Natural killer cell (primary cell): ENCODE data around the gene CHCHD1. TPM values are rescaled to one million over a fixed set of nuclear protein-coding genes. Genes with fewer than 3 reads are reported as not detected.

Experiments used
- ATAC-seq, 3 donors: fragments of 150-1000 bp in 2 of 3; fragments of 200-7000 bp in 1 of 3; cut with Tn5 transposase; 1 replicate in 1 of 3; 2 replicates in 2 of 3; pipeline ENCODE4 v1.10.0; 2021; ENCODE audit warnings: mild to moderate bottlenecking in 2 of 3, moderate library complexity in 2 of 3
- DNase-seq, 2 donors: peaks; one replicate each; pipeline versions ENCODE4 v3.0.0 to v3.0.0-alpha.2; 2013 to 2021; ENCODE audit warnings: mixed read lengths in 1 of 2
- H3K27ac ChIP-seq: one replicate; pipeline ENCODE4 v1.5.1; 2013; ENCODE audit warnings: mild to moderate bottlenecking, low read length
- H3K27me3 ChIP-seq: one replicate; pipeline ENCODE4 v1.6.1; 2013; ENCODE audit warnings: low read length; ENCODE audit not compliant: control insufficient read depth, insufficient read depth
- H3K36me3 ChIP-seq: one replicate; pipeline ENCODE4 v1.6.1; 2013; ENCODE audit warnings: low read length; ENCODE audit not compliant: control insufficient read depth, insufficient read depth
- H3K4me1 ChIP-seq: one replicate; pipeline ENCODE4 v1.6.1; 2013; ENCODE audit warnings: low read length; ENCODE audit not compliant: control insufficient read depth, insufficient read depth
- H3K4me3 ChIP-seq: one replicate; pipeline ENCODE4 v1.5.1; 2013; ENCODE audit warnings: low read length
- H3K9me3 ChIP-seq: one replicate; pipeline ENCODE4 v1.6.1; 2013; ENCODE audit warnings: low read length; ENCODE audit not compliant: control insufficient read depth, insufficient read depth
- H3K27ac Mint-ChIP-seq, 2 donors: one replicate each; pipeline ENCODE4 v1.8.0; 2022; ENCODE audit warnings: mild to moderate bottlenecking in 2 of 2, mixed read lengths in 2 of 2, moderate library complexity in 1 of 2
- H3K27me3 Mint-ChIP-seq, 2 donors: one replicate each; pipeline ENCODE4 v1.8.0; 2022; ENCODE audit warnings: low read depth in 2 of 2, mixed read lengths in 2 of 2
- H3K36me3 Mint-ChIP-seq: one replicate; pipeline ENCODE4 v1.8.0; 2022; ENCODE audit warnings: mixed read lengths
- H3K4me1 Mint-ChIP-seq, 2 donors: one replicate each; pipeline ENCODE4 v1.8.0; 2022; ENCODE audit warnings: mixed read lengths in 2 of 2
- H3K4me3 Mint-ChIP-seq: one replicate; pipeline ENCODE4 v1.8.0; 2022; ENCODE audit warnings: mild to moderate bottlenecking, moderate library complexity, mixed read lengths
- H3K9me3 Mint-ChIP-seq, 2 donors: one replicate each; pipeline ENCODE4 v1.8.0; 2022; ENCODE audit warnings: mixed read lengths in 2 of 2
- WGBS: methylation state at CpG from one replicate; pipeline ENCODE4 v1.1.7; 2013; ENCODE audit warnings: missing lambda C conversion rate; ENCODE audit not compliant: insufficient coverage; 5-methylcytosine and 5-hydroxymethylcytosine counted together
- intact Hi-C: fragments of 100-400 bp; cut with micrococcal nuclease; formaldehyde crosslinking; loops from one replicate; pipeline ENCODE4 v1.14.2; 2022
- total RNA-seq, 4 donors: library from RNA; stranded (reverse); fragments of 120-200 nt in 1 of 4; gene quantifications; one replicate each; pipeline versions ENCODE4 v1.2.3 to v1.2.4, GENCODE V29; 2013 to 2022
- TF ChIP-seq, protein P1 (sequence below): fragments of 200-600 bp; IDR thresholded peaks from one replicate; pipeline ENCODE4 v1.8.0; 2022; ENCODE audit warnings: antibody characterized with exemption

The CHCHD1 gene
- total RNA-seq, 3 donors from 2014 or later (not counting 1 experiment from before 2014, with no cell fraction given): 5.2 to 7.0 (median 5.9) TPM

DNA sequence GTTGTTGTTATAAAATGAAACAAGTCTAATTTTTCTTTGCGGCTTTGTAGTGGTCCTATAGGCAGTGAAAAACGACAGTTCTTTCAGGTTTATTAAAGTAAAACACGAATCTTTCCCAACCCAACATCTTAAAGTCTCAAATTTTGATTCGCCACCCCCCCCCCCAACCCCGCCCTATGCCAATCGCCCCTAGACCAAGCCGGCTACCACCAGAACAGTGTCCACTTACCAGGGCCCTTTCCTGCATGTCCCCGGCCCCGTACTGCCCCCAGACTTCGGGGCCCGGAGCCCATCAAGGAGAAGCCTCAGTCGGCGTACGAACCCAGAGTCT, 335 bp upstream of the CHCHD1 start:
- DNase-seq (no peak), ATAC-seq (no peak)
- H3K4me3 Mint-ChIP-seq: peak overlapping the region; percentile 100
- H3K27ac Mint-ChIP-seq: peak overlapping the region; percentile 96
- H3K27ac ChIP-seq: peak overlapping the region; percentile 65
- H3K36me3 Mint-ChIP-seq: no peaks in the 10 kb centered on the region
- H3K4me3 ChIP-seq: peak overlapping the region; percentile 52
- peaks cover 57% of the 10 kb centered on the region in 2 donors for H3K4me1 Mint-ChIP-seq
- 0% methylated on average over 11 of the region's 14 CpGs for WGBS
- no peaks in the 10 kb centered on the region for H3K27me3 ChIP-seq
- H3K27me3 Mint-ChIP-seq: no peaks in the 10 kb centered on the region
- intact Hi-C loops: no loop called here
- peaks cover 25% of the 10 kb centered on the region for H3K36me3 ChIP-seq
- no peaks in the 10 kb centered on the region for H3K9me3 Mint-ChIP-seq
- peaks cover 33% of the 10 kb centered on the region for H3K4me1 ChIP-seq
- H3K9me3 ChIP-seq: no peaks in the 10 kb centered on the region
- TF ChIP-seq, protein P1, sequence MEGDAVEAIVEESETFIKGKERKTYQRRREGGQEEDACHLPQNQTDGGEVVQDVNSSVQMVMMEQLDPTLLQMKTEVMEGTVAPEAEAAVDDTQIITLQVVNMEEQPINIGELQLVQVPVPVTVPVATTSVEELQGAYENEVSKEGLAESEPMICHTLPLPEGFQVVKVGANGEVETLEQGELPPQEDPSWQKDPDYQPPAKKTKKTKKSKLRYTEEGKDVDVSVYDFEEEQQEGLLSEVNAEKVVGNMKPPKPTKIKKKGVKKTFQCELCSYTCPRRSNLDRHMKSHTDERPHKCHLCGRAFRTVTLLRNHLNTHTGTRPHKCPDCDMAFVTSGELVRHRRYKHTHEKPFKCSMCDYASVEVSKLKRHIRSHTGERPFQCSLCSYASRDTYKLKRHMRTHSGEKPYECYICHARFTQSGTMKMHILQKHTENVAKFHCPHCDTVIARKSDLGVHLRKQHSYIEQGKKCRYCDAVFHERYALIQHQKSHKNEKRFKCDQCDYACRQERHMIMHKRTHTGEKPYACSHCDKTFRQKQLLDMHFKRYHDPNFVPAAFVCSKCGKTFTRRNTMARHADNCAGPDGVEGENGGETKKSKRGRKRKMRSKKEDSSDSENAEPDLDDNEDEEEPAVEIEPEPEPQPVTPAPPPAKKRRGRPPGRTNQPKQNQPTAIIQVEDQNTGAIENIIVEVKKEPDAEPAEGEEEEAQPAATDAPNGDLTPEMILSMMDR: no peak

DNA sequence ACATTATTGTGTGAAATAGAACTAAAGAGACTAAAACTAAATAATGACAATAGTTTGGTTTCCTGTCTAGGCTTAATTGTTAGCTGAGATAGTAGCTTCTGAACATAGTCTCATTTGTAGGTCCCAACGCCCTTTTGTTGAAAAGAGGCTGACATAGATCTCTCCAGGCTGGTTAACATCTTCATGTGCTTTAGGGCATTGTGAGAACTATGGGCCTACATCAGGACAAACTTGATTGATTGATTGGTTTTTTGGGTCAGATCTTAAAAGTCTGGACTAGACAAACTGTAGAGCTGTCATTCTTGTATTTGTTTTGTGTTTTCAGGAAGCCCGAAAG, 869 bp downstream of the CHCHD1 start:
- Mint-ChIP-seq H3K27me3 (no peaks in the 10 kb centered on the region), H3K27ac (peak overlapping the region; percentile 96), H3K36me3 (no peaks in the 10 kb centered on the region), H3K4me1 (peaks cover 52 to 53% of the 10 kb centered on the region in 2 donors), H3K4me3 (peak overlapping the region; percentile 100), H3K9me3 (no peaks in the 10 kb centered on the region)
- TF ChIP-seq, protein P1: no peak
- ATAC-seq: no peak
- Histone ChIP-seq H3K4me1 (peaks cover 37% of the 10 kb centered on the region), H3K36me3 (peaks cover 15% of the 10 kb centered on the region), H3K4me3 (peak overlapping the region; percentile 52), H3K27me3 (no peaks in the 10 kb centered on the region), H3K27ac (peak overlapping the region; percentile 65), H3K9me3 (no peaks in the 10 kb centered on the region)
- no peak for DNase-seq
- 61% methylated on average over 2 of the region's 2 CpGs for WGBS
- intact Hi-C loops: no loop called here

DNA sequence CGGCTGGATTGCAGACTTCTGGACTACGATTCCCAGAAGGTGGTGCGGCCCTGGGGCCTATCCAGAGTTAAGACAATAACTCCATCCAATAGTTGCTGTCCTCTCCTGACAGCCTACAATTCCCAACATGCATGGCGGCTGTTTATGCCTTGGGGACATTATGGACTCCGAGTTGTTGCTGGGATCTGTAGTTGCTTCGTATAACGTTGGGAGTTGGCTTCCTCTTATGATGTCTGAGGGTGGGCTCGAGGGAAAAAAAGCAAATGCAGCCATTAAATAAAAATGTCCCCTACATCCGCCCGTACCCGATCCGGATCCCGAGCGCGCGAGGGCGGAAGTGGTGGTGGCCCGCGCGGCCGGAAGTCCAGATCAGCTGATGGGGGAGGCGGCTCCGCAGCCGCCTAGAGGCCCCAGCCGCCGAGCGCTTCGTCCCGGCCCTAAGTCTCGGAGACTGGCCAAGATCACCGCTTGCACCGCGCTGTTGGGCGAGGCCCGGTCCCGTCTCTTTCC, 3.4 kb downstream of the CHCHD1 start, which contains the start of gene ZSWIM8:
ZSWIM8 (plus strand) TSS at position 396 of the 510 bp plus-strand sequence. CDS start 273 bp downstream, outside the sequence.
- no peaks in the 10 kb centered on the region for H3K27me3 Mint-ChIP-seq
- no peaks in the 10 kb centered on the region for H3K36me3 Mint-ChIP-seq
- peak within 1 kb of the TSS; percentile 96 for H3K4me3 Mint-ChIP-seq
- 0% methylated on average over 36 of the region's 36 CpGs for WGBS
- DNase-seq (peak; percentile 80 to 94), ATAC-seq (peak; percentile 84 to 94 (median 84))
- Histone ChIP-seq H3K27me3 (no peaks in the 10 kb centered on the region), H3K9me3 (no peaks in the 10 kb centered on the region), H3K27ac (peak within 1 kb of the TSS; percentile 69), H3K36me3 (peaks cover 14% of the 10 kb centered on the region), H3K4me3 (peak within 1 kb of the TSS; percentile 48), H3K4me1 (peaks cover 33% of the 10 kb centered on the region)
- TF ChIP-seq, protein P1: no peak
- intact Hi-C loops: loop anchor here (1.0 to 5.0 kb wide), 5 partner anchors 11 to 392 kb away; partner anchors contain the start of genes NDST2 and SEC24C
- H3K9me3 Mint-ChIP-seq: no peaks in the 10 kb centered on the region
- peak within 1 kb of the TSS; percentile 90 to 96 for H3K27ac Mint-ChIP-seq
- peaks cover 52 to 60% of the 10 kb centered on the region in 2 donors for H3K4me1 Mint-ChIP-seq
